Sigmoid colon (tissue), 7 donors: ENCODE measurements around the gene MESD. TPM values are rescaled to one million over a fixed set of nuclear protein-coding genes. Genes with fewer than 3 reads are reported as not detected.

Experiments
- DNase-seq: peaks from one replicate; pipeline ENCODE4 v3.0.0-alpha.2; 2019
- H3K27ac ChIP-seq, 4 donors: fragments of 200-600 bp; sonication (generic); one replicate each; pipeline ENCODE4 v1.5.1; 2016 to 2019; ENCODE audit warnings: mild to moderate bottlenecking in 1 of 4
- H3K27me3 ChIP-seq, 3 donors: fragments of 200-600 bp; sonication (generic); one replicate each; pipeline ENCODE4 v1.5.1; 2019; ENCODE audit warnings: mild to moderate bottlenecking in 1 of 3
- H3K36me3 ChIP-seq, 4 donors: fragments of 200-600 bp; sonication (generic); one replicate each; pipeline ENCODE4 v1.5.1; 2016 to 2019
- H3K4me1 ChIP-seq, 4 donors: fragments of 200-600 bp; sonication (generic); one replicate each; pipeline ENCODE4 v1.5.1; 2017 to 2019
- H3K4me3 ChIP-seq, 4 donors: fragments of 200-600 bp; sonication (generic); one replicate each; pipeline ENCODE4 v1.5.1; 2017 to 2019; ENCODE audit warnings: mild to moderate bottlenecking in 2 of 4, moderate library complexity in 1 of 4
- H3K9me3 ChIP-seq, 4 donors: fragments of 200-600 bp in 3 of 4; sonication (generic) in 3 of 4; one replicate each; pipeline versions ENCODE4 v1.5.1 to v1.6.1; 2013 to 2019
- EP300 ChIP-seq, 4 donors: sonication (generic); formaldehyde crosslinking; IDR thresholded peaks; one replicate each; pipeline ENCODE4 v1.6.1; 2017; ENCODE audit warnings: antibody characterized with exemption in 4 of 4
- POLR2A ChIP-seq, 2 donors: fragments of 450-650 bp; IDR thresholded peaks; one replicate each; pipeline ENCODE4 v1.6.1; 2016; ENCODE audit warnings: antibody characterized with exemption in 2 of 2, mild to moderate bottlenecking in 2 of 2, moderate library complexity in 2 of 2
- POLR2AphosphoS5 ChIP-seq, 4 donors: sonication (generic); formaldehyde crosslinking; IDR thresholded peaks; one replicate each; pipeline ENCODE4 v1.6.1; 2017; ENCODE audit warnings: antibody characterized with exemption in 4 of 4
- WGBS, 2 donors: extraction: QIAGEN DNeasy Blood & Tissue Kit; methylation state at CpG; one replicate each; pipeline ENCODE4 v1.1.7; 2013; 5-methylcytosine and 5-hydroxymethylcytosine counted together
- intact Hi-C: fragments of 100-400 bp; cut with DNase I; formaldehyde crosslinking; loops from one replicate; pipeline ENCODE4 v1.15.1; 2023
- polyA plus RNA-seq, 3 donors: library from polyadenylated mRNA; stranded (reverse); fragments of 200-250 nt; gene quantifications; one replicate each; pipeline ENCODE4 v1.2.3, GENCODE V29; 2013
- total RNA-seq, 4 donors: library from RNA; depleted of rRNA; stranded (reverse); fragments of >200 nt; gene quantifications; one replicate each; pipeline ENCODE4 v1.1.0, GENCODE V29; 2016
- TF ChIP-seq, protein P1 (sequence below), 4 experiments: fragments of 450-650 bp in 3 of 4; fragments of 200-600 bp in 1 of 4; IDR thresholded peaks; one replicate each; pipeline ENCODE4 v1.5.1; 2016 to 2019; ENCODE audit warnings: antibody characterized with exemption in 4 of 4, mild to moderate bottlenecking in 3 of 4, moderate library complexity in 2 of 4
- donor health status: healthy with polysubstance abuse.
- donor health status: Bipolar disorder and iron deficiency.
- donor health status: healthy.

Gene MESD
- total and polyA plus RNA-seq, 7 donors, result 5.4 to 20.8 (median 14.6) TPM

GRCh38 chr15:80929689-80930088, 59.9 kb downstream of the MESD start:
- H3K27ac ChIP-seq, result no peak overlapping the region
- DNase-seq, result no peak
- H3K36me3 ChIP-seq, result no peaks in the 10 kb centered on the region
- H3K4me1 ChIP-seq, result peaks cover 0 to 30% (median 27%) of the 10 kb centered on the region in 4 donors
- intact Hi-C loops, result loop anchor here (5.0 to 10.0 kb wide), 2 partner anchors 67 to 235 kb away; partner anchors contain the start of gene ABHD17C
- 93 to 95% methylated on average over 4 of the region's 4 CpGs for WGBS, 2 donors
- no peak overlapping the region for H3K4me3 ChIP-seq
- no peaks in the 10 kb centered on the region for H3K27me3 ChIP-seq
- no peaks in the 10 kb centered on the region for H3K9me3 ChIP-seq
- TF ChIP-seq POLR2A (IDR thresholded peaks at IDR 0.05) (no peak), EP300 (IDR thresholded peaks at IDR 0.05) (no peak), POLR2AphosphoS5 (IDR thresholded peaks at IDR 0.05) (no peak)
- TF ChIP-seq, protein P1, sequence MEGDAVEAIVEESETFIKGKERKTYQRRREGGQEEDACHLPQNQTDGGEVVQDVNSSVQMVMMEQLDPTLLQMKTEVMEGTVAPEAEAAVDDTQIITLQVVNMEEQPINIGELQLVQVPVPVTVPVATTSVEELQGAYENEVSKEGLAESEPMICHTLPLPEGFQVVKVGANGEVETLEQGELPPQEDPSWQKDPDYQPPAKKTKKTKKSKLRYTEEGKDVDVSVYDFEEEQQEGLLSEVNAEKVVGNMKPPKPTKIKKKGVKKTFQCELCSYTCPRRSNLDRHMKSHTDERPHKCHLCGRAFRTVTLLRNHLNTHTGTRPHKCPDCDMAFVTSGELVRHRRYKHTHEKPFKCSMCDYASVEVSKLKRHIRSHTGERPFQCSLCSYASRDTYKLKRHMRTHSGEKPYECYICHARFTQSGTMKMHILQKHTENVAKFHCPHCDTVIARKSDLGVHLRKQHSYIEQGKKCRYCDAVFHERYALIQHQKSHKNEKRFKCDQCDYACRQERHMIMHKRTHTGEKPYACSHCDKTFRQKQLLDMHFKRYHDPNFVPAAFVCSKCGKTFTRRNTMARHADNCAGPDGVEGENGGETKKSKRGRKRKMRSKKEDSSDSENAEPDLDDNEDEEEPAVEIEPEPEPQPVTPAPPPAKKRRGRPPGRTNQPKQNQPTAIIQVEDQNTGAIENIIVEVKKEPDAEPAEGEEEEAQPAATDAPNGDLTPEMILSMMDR (IDR thresholded peaks at IDR 0.05), result no peak

- H3K27ac ChIP-seq, result no peak overlapping the region
- no peaks in the 10 kb centered on the region for H3K27me3 ChIP-seq
- 93 to 98% methylated on average over 4 of the region's 4 CpGs for WGBS, 2 donors
- no peak for DNase-seq
- H3K36me3 ChIP-seq, result no peaks in the 10 kb centered on the region
- intact Hi-C loops, result no loop called here
- no peak for TF ChIP-seq EP300 (IDR thresholded peaks at IDR 0.05)
- TF ChIP-seq POLR2A (IDR thresholded peaks at IDR 0.05), result no peak
- no peak for TF ChIP-seq POLR2AphosphoS5 (IDR thresholded peaks at IDR 0.05)
- TF ChIP-seq, protein P1 (IDR thresholded peaks at IDR 0.05), result no peak
- H3K4me1 ChIP-seq, result peaks cover 0 to 25% (median 23%) of the 10 kb centered on the region in 4 donors
- H3K9me3 ChIP-seq, result no peaks in the 10 kb centered on the region
- no peak overlapping the region for H3K4me3 ChIP-seq
These were observed 60.4 kb downstream of the MESD start for GRCh38 chr15:80929225-80929624.

DNA sequence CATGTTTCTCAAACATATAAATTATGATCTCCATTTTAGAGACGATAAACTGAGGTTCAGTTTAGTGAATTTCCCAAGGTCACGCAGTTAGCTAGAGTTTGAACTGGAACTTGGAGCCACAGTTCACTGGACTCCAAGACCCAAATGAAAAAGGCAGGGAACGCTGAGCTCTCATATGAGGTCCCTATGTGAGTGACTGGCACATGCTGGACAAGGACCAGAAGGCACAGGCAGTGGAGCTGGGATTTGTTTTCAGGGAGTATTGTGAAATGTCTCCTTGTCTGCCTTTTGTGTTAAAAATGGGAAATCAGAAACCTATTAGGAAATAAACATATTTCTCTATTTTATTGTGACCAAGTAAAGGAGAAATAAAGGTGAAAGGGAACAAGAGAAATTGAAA, 63.5 kb downstream of the MESD start:
- DNase-seq, result no peak
- no peaks in the 10 kb centered on the region for H3K36me3 ChIP-seq
- intact Hi-C loops, result no loop called here
- H3K4me1 ChIP-seq, result no peaks in the 10 kb centered on the region
- TF ChIP-seq, protein P1 (IDR thresholded peaks at IDR 0.05), result no peak
- no peak for TF ChIP-seq EP300 (IDR thresholded peaks at IDR 0.05)
- no peak for TF ChIP-seq POLR2A (IDR thresholded peaks at IDR 0.05)
- TF ChIP-seq POLR2AphosphoS5 (IDR thresholded peaks at IDR 0.05), result no peak
- no peak overlapping the region for H3K4me3 ChIP-seq
- H3K27ac ChIP-seq, result no peak overlapping the region
- WGBS, 2 donors, result 93 to 98% methylated on average over 3 of the region's 3 CpGs
- H3K9me3 ChIP-seq, result no peaks in the 10 kb centered on the region
- H3K27me3 ChIP-seq, result no peaks in the 10 kb centered on the region

DNA sequence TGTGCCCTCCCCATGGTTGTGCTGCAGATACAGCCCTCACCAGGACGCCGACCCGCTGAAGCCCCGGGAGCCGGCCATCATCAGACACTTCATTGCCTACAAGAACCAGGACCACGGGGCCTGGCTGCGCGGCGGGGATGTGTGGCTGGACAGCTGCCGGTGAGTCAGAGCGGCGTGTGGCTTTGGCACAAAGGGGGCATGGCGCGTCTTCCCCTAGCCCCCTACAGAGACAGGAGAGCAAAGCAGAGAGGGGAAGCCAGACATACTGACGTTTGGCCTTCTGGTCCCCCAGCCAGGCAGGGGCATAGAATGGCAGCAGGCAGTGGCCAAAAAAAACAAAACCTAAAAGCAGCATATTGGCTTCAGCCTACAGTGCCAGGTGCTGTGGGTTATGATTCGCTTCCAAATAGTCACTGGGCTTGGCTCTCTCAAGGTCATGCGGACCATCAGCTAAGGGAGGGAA, 64.0 kb downstream of the MESD start:
- no peak for DNase-seq
- TF ChIP-seq POLR2A (IDR thresholded peaks at IDR 0.05) (no peak), EP300 (IDR thresholded peaks at IDR 0.05) (no peak), POLR2AphosphoS5 (IDR thresholded peaks at IDR 0.05) (no peak)
- TF ChIP-seq, protein P1 (IDR thresholded peaks at IDR 0.05), result no peak
- H3K9me3 ChIP-seq, result no peaks in the 10 kb centered on the region
- H3K36me3 ChIP-seq, result no peaks in the 10 kb centered on the region
- H3K4me1 ChIP-seq, result no peaks in the 10 kb centered on the region
- H3K27ac ChIP-seq, result no peak overlapping the region
- WGBS, 2 donors, result 95% methylated on average over 17 of the region's 17 CpGs
- H3K27me3 ChIP-seq, result no peaks in the 10 kb centered on the region
- H3K4me3 ChIP-seq, result no peak overlapping the region
- intact Hi-C loops, result no loop called here

- no peak for DNase-seq
- no peak overlapping the region for H3K27ac ChIP-seq
- intact Hi-C loops, result no loop called here
These were observed 65.3 kb downstream of the MESD start for GRCh38 chr15:80924278-80924677.

More at GRCh38 chr15:80924278-80924677, 65.3 kb downstream of the MESD start:
- 95 to 97% methylated on average over 4 of the region's 4 CpGs for WGBS, 2 donors
- no peak for TF ChIP-seq POLR2AphosphoS5 (IDR thresholded peaks at IDR 0.05)
- no peak for TF ChIP-seq POLR2A (IDR thresholded peaks at IDR 0.05)
- TF ChIP-seq, protein P1 (IDR thresholded peaks at IDR 0.05), result no peak
- no peak for TF ChIP-seq EP300 (IDR thresholded peaks at IDR 0.05)
- H3K4me3 ChIP-seq, result no peak overlapping the region
- H3K9me3 ChIP-seq, result no peaks in the 10 kb centered on the region
- H3K27me3 ChIP-seq, result no peaks in the 10 kb centered on the region
- no peaks in the 10 kb centered on the region for H3K36me3 ChIP-seq
- H3K4me1 ChIP-seq, result no peaks in the 10 kb centered on the region
